Right lobe of liver (tissue), 6 donors: ENCODE measurements around the gene GRAMD4. TPM values are rescaled to one million over a fixed set of nuclear protein-coding genes. Genes with fewer than 3 reads are reported as not detected.

Source experiments
- ATAC-seq, 4 donors: fragments of 200-7000 bp; cut with Tn5 transposase; one replicate each; pipeline ENCODE4 v1.9.1; 2020; ENCODE audit warnings: mild to moderate bottlenecking in 4 of 4, moderate library complexity in 4 of 4
- DNase-seq, 3 donors: peaks; one replicate each; pipeline ENCODE4 v3.0.0-alpha.2; 2020
- H3K27ac ChIP-seq, 3 donors: fragments of 200-600 bp; one replicate each; pipeline ENCODE4 v1.8.0; 2022
- H3K27me3 ChIP-seq, 2 donors: fragments of 200-600 bp; one replicate each; pipeline ENCODE4 v1.8.0; 2022
- H3K36me3 ChIP-seq, 4 donors: fragments of 200-600 bp; sonication (generic) in 1 of 4; one replicate each; pipeline versions ENCODE4 v1.5.1 to v1.8.0; 2017 to 2022; ENCODE audit warnings: control low read depth in 1 of 4
- H3K4me1 ChIP-seq, 4 donors: fragments of 200-600 bp; sonication (generic) in 1 of 4; one replicate each; pipeline versions ENCODE4 v1.5.1 to v1.8.0; 2017 to 2022; ENCODE audit warnings: control low read depth in 1 of 4
- H3K4me3 ChIP-seq, 3 donors: fragments of 200-600 bp; one replicate each; pipeline ENCODE4 v1.8.0; 2022
- H3K9me3 ChIP-seq, 4 donors: fragments of 200-600 bp; sonication (generic) in 1 of 4; one replicate each; pipeline versions ENCODE4 v1.5.1 to v1.8.0; 2017 to 2022; ENCODE audit warnings: control low read depth in 1 of 4
- POLR2A ChIP-seq: fragments of 450-650 bp; IDR thresholded peaks from one replicate; pipeline ENCODE4 v1.6.1; 2017; ENCODE audit warnings: antibody characterized with exemption, mild to moderate bottlenecking
- WGBS: methylation state at CpG from one replicate; pipeline ENCODE4 v1.1.6; 2018; ENCODE audit warnings: low coverage, low lambda C conversion rate; ENCODE audit not compliant: insufficient coverage; ENCODE audit errors: missing lambda C conversion rate; 5-methylcytosine and 5-hydroxymethylcytosine counted together
- intact Hi-C, 2 donors: fragments of 100-400 bp; cut with DNase I; formaldehyde crosslinking; loops; one replicate each; pipeline versions ENCODE4 v1.11.2 to v1.14.1; 2022
- total RNA-seq, 6 experiments: library from RNA; depleted of rRNA in 2 of 6; stranded (reverse); fragments of >200 nt in 2 of 6; fragmentation: NEBNext Ultra II Directional in 3 of 6; extraction: Animal tissue kit (Norgen Biotek cat#: 25700) in 3 of 6; gene quantifications; one replicate each; pipeline versions ENCODE4 v1.1.0 to v1.2.4, GENCODE V29; 2016 to 2023
- TF ChIP-seq, protein P1 (sequence below), 4 donors: fragments of 200-600 bp in 3 of 4; fragments of 450-650 bp in 1 of 4; IDR thresholded peaks; one replicate each; pipeline versions ENCODE4 v1.5.1 to v1.8.0; 2016 to 2022; ENCODE audit warnings: antibody characterized with exemption in 4 of 4, mild to moderate bottlenecking in 2 of 4
- donor health status: DM: no; HTN: yes; CAD: no.
- donor health status: DM: no; HTN: no; CAD: no.
- donor health status: DM: no; HTN: no; CAD: no.
- donor health status: DM: no; HTN: yes; CAD: no.
- donor health status: DM: no; HTN: yes; CAD: no.

GRAMD4 gene
- total RNA-seq, 6 experiments from 2014 or later = 29.7 to 72.0 (median 34.8) TPM

GRCh38 chr22:46686221-46687047 is 66.2 kb downstream of the GRAMD4 start:
- DNase-seq (no peak), ATAC-seq (no peak)
- no peaks in the 10 kb centered on the region for H3K27me3 ChIP-seq
- no peak overlapping the region for H3K27ac ChIP-seq
- no peak for TF ChIP-seq POLR2A
- TF ChIP-seq, protein P1, sequence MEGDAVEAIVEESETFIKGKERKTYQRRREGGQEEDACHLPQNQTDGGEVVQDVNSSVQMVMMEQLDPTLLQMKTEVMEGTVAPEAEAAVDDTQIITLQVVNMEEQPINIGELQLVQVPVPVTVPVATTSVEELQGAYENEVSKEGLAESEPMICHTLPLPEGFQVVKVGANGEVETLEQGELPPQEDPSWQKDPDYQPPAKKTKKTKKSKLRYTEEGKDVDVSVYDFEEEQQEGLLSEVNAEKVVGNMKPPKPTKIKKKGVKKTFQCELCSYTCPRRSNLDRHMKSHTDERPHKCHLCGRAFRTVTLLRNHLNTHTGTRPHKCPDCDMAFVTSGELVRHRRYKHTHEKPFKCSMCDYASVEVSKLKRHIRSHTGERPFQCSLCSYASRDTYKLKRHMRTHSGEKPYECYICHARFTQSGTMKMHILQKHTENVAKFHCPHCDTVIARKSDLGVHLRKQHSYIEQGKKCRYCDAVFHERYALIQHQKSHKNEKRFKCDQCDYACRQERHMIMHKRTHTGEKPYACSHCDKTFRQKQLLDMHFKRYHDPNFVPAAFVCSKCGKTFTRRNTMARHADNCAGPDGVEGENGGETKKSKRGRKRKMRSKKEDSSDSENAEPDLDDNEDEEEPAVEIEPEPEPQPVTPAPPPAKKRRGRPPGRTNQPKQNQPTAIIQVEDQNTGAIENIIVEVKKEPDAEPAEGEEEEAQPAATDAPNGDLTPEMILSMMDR (IDR thresholded peaks at IDR 0.05) = no peak
- intact Hi-C loops = no loop called here
- peaks cover 0 to 9% (median 0%) of the 10 kb centered on the region in 4 donors for H3K4me1 ChIP-seq
- peaks cover 0 to 46% (median 19%) of the 10 kb centered on the region in 4 donors for H3K36me3 ChIP-seq
- H3K9me3 ChIP-seq = no peaks in the 10 kb centered on the region
- 54% methylated on average over 7 of the region's 33 CpGs for WGBS
- no peak overlapping the region for H3K4me3 ChIP-seq

DNA sequence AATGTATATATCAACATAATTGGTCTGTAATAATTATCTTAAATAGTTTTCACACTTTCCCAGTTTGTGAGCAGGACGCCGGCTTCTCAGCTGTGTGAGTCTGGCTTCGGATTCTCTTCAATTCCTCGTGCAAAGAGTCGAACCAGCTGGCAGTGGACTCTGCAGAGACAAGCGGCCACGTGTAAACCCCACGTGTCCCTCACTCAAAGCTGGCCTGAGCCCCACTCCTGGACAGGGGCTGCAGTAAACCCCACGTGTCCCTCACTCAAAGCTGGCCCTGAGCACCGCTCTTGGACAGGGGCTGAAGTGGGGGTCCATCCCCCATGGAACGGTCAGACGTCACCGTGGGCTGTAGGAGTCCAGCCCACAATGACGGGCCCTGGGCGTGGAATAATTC is 66.9 kb downstream of the GRAMD4 start:
- DNase-seq = peak in 1 of 3 donors; percentile 43
- intact Hi-C loops = no loop called here
- no peaks in the 10 kb centered on the region for H3K9me3 ChIP-seq
- H3K27ac ChIP-seq = no peak overlapping the region
- H3K36me3 ChIP-seq = peaks cover 0 to 51% (median 23%) of the 10 kb centered on the region in 4 donors
- H3K4me1 ChIP-seq = peaks cover 0 to 9% (median 0%) of the 10 kb centered on the region in 4 donors
- ATAC-seq = no peak
- TF ChIP-seq, protein P1 (IDR thresholded peaks at IDR 0.05) = no peak
- no peak for TF ChIP-seq POLR2A
- no peak overlapping the region for H3K4me3 ChIP-seq
- H3K27me3 ChIP-seq = no peaks in the 10 kb centered on the region
- 76% methylated on average over 11 of the region's 15 CpGs for WGBS

DNA sequence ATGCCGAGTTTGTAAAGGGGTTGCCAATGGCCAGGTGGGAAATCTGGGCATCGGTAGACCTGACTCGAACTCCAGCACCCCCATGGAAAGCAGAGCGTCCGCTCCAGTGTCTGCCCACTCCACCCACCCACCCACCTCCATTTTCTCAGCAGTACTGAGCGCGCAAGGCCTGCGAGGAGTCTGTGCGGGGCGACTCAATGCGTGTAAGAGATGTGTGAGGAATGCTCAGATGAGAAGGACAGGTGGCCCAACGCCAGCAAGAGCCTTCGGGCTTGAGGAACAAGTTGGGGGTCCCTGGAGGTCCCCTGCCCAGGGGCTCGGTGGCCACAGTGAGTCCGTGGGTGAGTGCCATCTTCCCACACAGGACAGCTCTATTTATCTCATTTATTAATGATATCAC is 67.3 kb downstream of the GRAMD4 start:
- 83% methylated on average over 4 of the region's 15 CpGs for WGBS
- Histone ChIP-seq H3K4me3 (no peak overlapping the region), H3K4me1 (peaks cover 0 to 9% (median 0%) of the 10 kb centered on the region in 4 donors), H3K27ac (no peak overlapping the region), H3K9me3 (no peaks in the 10 kb centered on the region), H3K36me3 (peaks cover 0 to 51% (median 23%) of the 10 kb centered on the region in 4 donors), H3K27me3 (no peaks in the 10 kb centered on the region)
- ATAC-seq (no peak), DNase-seq (no peak)
- intact Hi-C loops = no loop called here
- TF ChIP-seq, protein P1 (IDR thresholded peaks at IDR 0.05) = no peak
- no peak for TF ChIP-seq POLR2A

- ATAC-seq (peak in 1 of 4 donors; percentile 42), DNase-seq (no peak)
- WGBS = 87% methylated on average over 4 of the region's 11 CpGs
- H3K4me1 ChIP-seq = peaks cover 0 to 9% (median 0%) of the 10 kb centered on the region in 4 donors
- TF ChIP-seq POLR2A = no peak
- TF ChIP-seq, protein P1 (IDR thresholded peaks at IDR 0.05) = no peak
- intact Hi-C loops = no loop called here
- no peak overlapping the region for H3K27ac ChIP-seq
- peaks cover 0 to 58% (median 29%) of the 10 kb centered on the region in 4 donors for H3K36me3 ChIP-seq
- no peaks in the 10 kb centered on the region for H3K27me3 ChIP-seq
- H3K4me3 ChIP-seq = no peak overlapping the region
- H3K9me3 ChIP-seq = no peaks in the 10 kb centered on the region
These were observed 68.8 kb downstream of the GRAMD4 start for GRCh38 chr22:46688949-46689348.
